Activated CD4-positive, alpha-beta T cell treated with anti-CD3 and anti-CD28 coated beads, Interleukin-2, amount 10 ng/mL, durations not matched to agents 7 days and 5 days (primary cell): ENCODE data around the gene TRIM10. TPM values are rescaled to one million over a fixed set of nuclear protein-coding genes. Genes with fewer than 3 reads are reported as not detected.
"Not testable (repeated sequence)": the region's sequence is repeated elsewhere in the genome, so short reads cannot be mapped to it uniquely, and the experiment has no call there.

ENCODE experiments used
- CTCF ChIA-PET: fragments of 350-600 bp; sonication (Branson Sonifier 250); formaldehyde crosslinking; loops from one replicate; lab custom pipeline; 2021; ENCODE audit warnings: antibody characterized with exemption; lab: Charles Lee
- POLR2A ChIA-PET: fragments of 350-600 bp; sonication (Branson Sonifier 250); formaldehyde crosslinking; loops from one replicate; lab custom pipeline; 2021; ENCODE audit warnings: antibody characterized with exemption; lab: Charles Lee
- DNase-seq: peaks from one replicate; pipeline ENCODE4 v3.0.0-alpha.2; 2020
- H3K27ac Mint-ChIP-seq: one replicate; pipeline ENCODE4 v1.8.0; 2021; ENCODE audit warnings: mild to moderate bottlenecking, moderate library complexity, mixed read lengths
- H3K27me3 Mint-ChIP-seq: one replicate; pipeline ENCODE4 v1.8.0; 2021; ENCODE audit warnings: mixed read lengths
- H3K36me3 Mint-ChIP-seq: one replicate; pipeline ENCODE4 v1.8.0; 2021; ENCODE audit warnings: low read depth, mixed read lengths
- H3K4me1 Mint-ChIP-seq: one replicate; pipeline ENCODE4 v1.8.0; 2021; ENCODE audit warnings: mixed read lengths
- H3K4me3 Mint-ChIP-seq: one replicate; pipeline ENCODE4 v1.8.0; 2021; ENCODE audit warnings: mild to moderate bottlenecking, moderate library complexity, mixed read lengths
- H3K9me3 Mint-ChIP-seq: one replicate; pipeline ENCODE4 v1.8.0; 2021; ENCODE audit warnings: mixed read lengths
- total RNA-seq, 2 experiments: library from RNA; stranded (reverse); gene quantifications; one replicate each; pipeline ENCODE4 v1.2.3, GENCODE V29; 2021

TRIM10 gene
- total RNA-seq, 2 experiments from 2014 or later: not detected

GRCh38 chr6:30129265-30130178, 31.5 kb downstream of the TRIM10 start:
- Mint-ChIP-seq H3K27ac (no peak overlapping the region), H3K4me3 (no peak overlapping the region), H3K36me3 (no peaks in the 10 kb centered on the region), H3K4me1 (peaks cover 13% of the 10 kb centered on the region), H3K9me3 (no peaks in the 10 kb centered on the region), H3K27me3 (peaks cover 75% of the 10 kb centered on the region)
- ChIA-PET CTCF (interaction anchor here (0.8 to 4.4 kb wide), 4 partner anchors 16 to 28 kb away, joined by 3 to 56 read pairs (median 4); no protein-coding TSS in a partner anchor), POLR2A (no interaction called here)
- DNase-seq: no peak

DNA sequence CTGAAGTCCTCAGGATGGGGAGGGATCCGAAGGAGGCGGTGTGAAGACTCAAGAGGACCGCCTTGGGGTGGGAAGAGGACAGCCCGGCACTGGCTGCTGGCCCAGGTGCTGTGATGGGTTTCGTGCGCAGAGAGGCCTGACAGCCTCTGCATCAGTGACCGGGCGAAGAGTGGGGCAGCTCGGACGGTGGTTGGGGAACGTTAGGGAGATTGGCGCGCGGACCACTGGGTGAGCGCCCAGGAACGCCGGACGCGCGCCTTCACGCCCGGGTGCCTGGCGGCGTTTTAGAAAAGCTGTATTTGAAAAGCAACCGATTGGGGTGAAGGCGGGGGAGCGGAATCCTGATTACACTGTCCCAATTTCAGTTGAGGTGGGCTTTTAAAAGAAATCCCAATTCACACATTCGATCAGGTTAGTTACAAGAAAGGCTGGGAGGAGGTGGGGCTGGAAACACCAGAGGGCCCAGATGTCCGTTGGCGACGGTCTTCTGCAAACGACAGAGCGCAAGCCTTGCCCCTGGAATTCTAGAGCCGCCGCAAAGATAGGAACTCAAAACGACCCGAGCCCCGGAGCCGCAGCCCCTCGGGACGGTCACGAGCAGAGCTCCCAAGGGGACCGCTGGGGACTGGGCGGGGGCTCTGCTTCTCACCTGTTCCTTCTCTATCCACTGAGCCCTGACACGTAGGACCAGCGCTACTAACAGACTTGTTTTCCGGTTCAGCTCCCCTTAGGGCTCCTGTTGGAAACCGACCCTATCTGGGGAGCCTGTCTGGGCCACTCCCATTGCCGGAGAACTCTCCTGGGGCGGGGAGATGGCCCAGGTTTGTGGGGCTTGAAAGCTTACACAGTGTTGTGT, 33.5 kb downstream of the TRIM10 start:
- H3K4me3 Mint-ChIP-seq: no peak overlapping the region
- H3K27me3 Mint-ChIP-seq: peaks cover 70% of the 10 kb centered on the region
- no peak overlapping the region for H3K27ac Mint-ChIP-seq
- POLR2A ChIA-PET: no interaction called here
- no peaks in the 10 kb centered on the region for H3K36me3 Mint-ChIP-seq
- H3K4me1 Mint-ChIP-seq: peaks cover 13% of the 10 kb centered on the region
- CTCF ChIA-PET: interaction anchor here (0.6 to 3.5 kb wide), 3 partner anchors 24 to 321 kb away, joined by 3 to 16 read pairs (median 3); no protein-coding TSS in a partner anchor
- H3K9me3 Mint-ChIP-seq: no peaks in the 10 kb centered on the region
- DNase-seq: no peak

- Mint-ChIP-seq H3K9me3 (no peaks in the 10 kb centered on the region), H3K27me3 (peaks cover 51% of the 10 kb centered on the region), H3K27ac (no peak overlapping the region), H3K36me3 (no peaks in the 10 kb centered on the region), H3K4me1 (no peaks in the 10 kb centered on the region), H3K4me3 (no peak overlapping the region)
- ChIA-PET POLR2A (no interaction called here), CTCF (interaction anchor here (1.3 to 2.1 kb wide), 3 partner anchors 8 to 30 kb away, joined by 3 to 6 read pairs (median 4); no protein-coding TSS in a partner anchor)
- no peak for DNase-seq
Measured at GRCh38 chr6:30122515-30122914, 38.5 kb downstream of the TRIM10 start.

DNA sequence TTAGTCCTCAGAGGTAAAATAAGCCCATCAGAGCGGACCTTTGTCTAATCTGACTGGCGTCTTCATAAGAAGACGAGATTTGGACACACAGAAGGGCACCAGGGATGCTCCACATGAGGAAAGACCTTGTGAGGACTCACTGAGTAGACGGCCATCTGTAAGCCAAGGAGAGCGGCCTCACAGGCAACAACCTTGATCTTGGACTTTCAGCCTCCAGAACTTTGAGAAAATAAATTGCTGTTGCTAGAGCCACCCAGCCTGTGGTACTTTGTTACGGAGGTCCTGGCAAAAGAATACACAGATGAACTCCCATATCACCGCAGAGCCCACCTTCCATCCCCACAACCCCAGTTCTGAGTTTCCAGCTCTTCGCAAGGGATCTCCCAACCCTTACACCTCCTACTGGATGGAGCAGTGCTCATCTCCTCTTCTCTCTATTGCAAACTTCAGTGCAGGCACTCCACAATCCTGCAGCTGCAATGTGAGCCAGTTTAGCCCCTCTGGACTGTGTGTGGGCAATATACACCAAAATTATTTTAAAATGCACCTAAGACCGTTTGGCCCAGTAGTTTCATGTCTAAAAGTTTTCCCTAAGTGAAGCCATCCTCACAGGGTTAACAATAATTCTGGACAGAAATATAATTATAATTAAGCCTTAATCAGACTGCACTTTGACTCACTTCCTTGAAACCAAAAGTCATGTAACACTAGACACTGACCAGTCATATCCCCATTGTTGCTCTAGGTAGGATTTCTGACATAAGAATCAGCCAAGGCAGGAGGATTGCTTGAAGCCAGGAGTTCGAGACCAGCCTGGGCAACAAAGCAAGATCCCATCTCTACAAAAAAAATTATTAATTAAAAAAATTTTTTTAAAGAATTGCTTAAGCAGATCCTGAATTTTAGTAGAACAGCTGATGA, 39.3 kb downstream of the TRIM10 start:
- no peak for DNase-seq
- Mint-ChIP-seq H3K27me3 (peaks cover 42% of the 10 kb centered on the region), H3K4me1 (no peaks in the 10 kb centered on the region), H3K27ac (no peak overlapping the region), H3K4me3 (no peak overlapping the region), H3K9me3 (no peaks in the 10 kb centered on the region), H3K36me3 (no peaks in the 10 kb centered on the region)
- ChIA-PET CTCF (interaction anchor here (1.3 to 2.1 kb wide), 3 partner anchors 9 to 31 kb away, joined by 3 to 6 read pairs (median 4); no protein-coding TSS in a partner anchor), POLR2A (no interaction called here)

- POLR2A ChIA-PET, H3K4me1 Mint-ChIP-seq, DNase-seq, H3K4me3 Mint-ChIP-seq, H3K27ac Mint-ChIP-seq, H3K9me3 Mint-ChIP-seq, H3K36me3 Mint-ChIP-seq: not testable (repeated sequence)
- peaks cover 39% of the 10 kb centered on the region for H3K27me3 Mint-ChIP-seq
- CTCF ChIA-PET: interaction anchor here (1.3 kb wide), 1 partner anchor 12 kb away, joined by 3 read pairs; no protein-coding TSS in a partner anchor
Measured at GRCh38 chr6:30118691-30119090, 42.3 kb downstream of the TRIM10 start.

- peaks cover 49% of the 10 kb centered on the region for H3K27me3 Mint-ChIP-seq
- no peak for DNase-seq
- H3K4me1 Mint-ChIP-seq: peaks cover 4% of the 10 kb centered on the region
- CTCF ChIA-PET: interaction anchor here (1.1 kb wide), 1 partner anchor 14 kb away, joined by 3 read pairs; no protein-coding TSS in a partner anchor
- no peak overlapping the region for H3K4me3 Mint-ChIP-seq
- POLR2A ChIA-PET: no interaction called here
- H3K9me3 Mint-ChIP-seq: no peaks in the 10 kb centered on the region
- no peaks in the 10 kb centered on the region for H3K36me3 Mint-ChIP-seq
- no peak overlapping the region for H3K27ac Mint-ChIP-seq
Measured at GRCh38 chr6:30116724-30117123, 44.3 kb downstream of the TRIM10 start.

GRCh38 chr6:30113841-30114240, 47.2 kb downstream of the TRIM10 start:
- ChIA-PET CTCF (interaction anchor here (1.9 to 2.3 kb wide), 2 partner anchors 11 to 17 kb away, joined by 4 to 10 read pairs; no protein-coding TSS in a partner anchor), POLR2A (no interaction called here)
- Mint-ChIP-seq H3K4me3 (no peak overlapping the region), H3K27me3 (peaks cover 54% of the 10 kb centered on the region), H3K36me3 (no peaks in the 10 kb centered on the region), H3K9me3 (no peaks in the 10 kb centered on the region), H3K27ac (no peak overlapping the region), H3K4me1 (peaks cover 4% of the 10 kb centered on the region)
- DNase-seq: no peak

DNA sequence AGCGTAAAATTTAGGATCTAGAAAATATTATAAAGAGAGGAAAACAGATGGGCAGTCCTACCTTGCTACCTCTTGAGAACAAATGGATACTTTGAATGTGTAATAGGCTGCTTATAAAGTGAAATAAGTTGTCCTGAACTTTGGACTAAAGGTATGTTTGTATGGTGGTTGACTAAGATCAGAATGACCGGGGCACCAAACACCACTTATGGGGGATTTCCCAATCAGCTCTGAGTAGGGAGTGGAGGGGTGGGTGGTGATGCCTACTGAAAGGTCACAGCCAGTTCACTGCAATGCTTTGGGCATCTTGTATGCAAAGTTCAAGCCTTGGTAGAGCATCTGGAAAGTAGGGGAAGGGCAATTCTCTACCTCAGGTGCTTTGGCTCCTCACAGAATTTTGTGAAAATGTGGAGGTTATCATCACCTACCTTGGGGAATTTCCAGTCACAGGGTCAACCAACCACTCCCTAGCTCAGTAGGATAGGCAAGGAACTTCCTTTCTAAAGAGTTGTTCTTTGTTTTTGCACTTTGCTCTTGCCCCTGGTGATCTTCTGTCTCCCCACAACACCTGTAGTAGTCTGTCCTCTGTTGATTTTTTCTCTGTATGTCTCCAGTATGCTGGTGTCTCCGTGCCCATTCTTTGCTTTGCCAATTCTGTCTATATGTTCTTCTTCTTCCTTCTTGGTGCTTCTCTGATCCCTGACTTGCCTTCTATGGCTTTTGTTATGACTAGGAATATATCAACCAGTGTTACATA, 47.8 kb downstream of the TRIM10 start, which contains the start of gene TRIM31:
Gene TRIM31 (minus strand): TSS at position 88 of the 757 bp plus-strand sequence. CDS start 285 bp downstream, outside the sequence.
- ChIA-PET POLR2A (no interaction called here), CTCF (interaction anchor here (1.6 to 2.3 kb wide), 2 partner anchors 10 to 18 kb away, joined by 8 to 10 read pairs; no protein-coding TSS in a partner anchor)
- peaks cover 54% of the 10 kb centered on the region for H3K27me3 Mint-ChIP-seq
- DNase-seq: no peak
- H3K9me3 Mint-ChIP-seq: no peaks in the 10 kb centered on the region
- no peaks in the 10 kb centered on the region for H3K36me3 Mint-ChIP-seq
- peaks cover 4% of the 10 kb centered on the region for H3K4me1 Mint-ChIP-seq
- H3K4me3 Mint-ChIP-seq: no peak within 1 kb of the TSS
- H3K27ac Mint-ChIP-seq: no peak within 1 kb of the TSS

DNA sequence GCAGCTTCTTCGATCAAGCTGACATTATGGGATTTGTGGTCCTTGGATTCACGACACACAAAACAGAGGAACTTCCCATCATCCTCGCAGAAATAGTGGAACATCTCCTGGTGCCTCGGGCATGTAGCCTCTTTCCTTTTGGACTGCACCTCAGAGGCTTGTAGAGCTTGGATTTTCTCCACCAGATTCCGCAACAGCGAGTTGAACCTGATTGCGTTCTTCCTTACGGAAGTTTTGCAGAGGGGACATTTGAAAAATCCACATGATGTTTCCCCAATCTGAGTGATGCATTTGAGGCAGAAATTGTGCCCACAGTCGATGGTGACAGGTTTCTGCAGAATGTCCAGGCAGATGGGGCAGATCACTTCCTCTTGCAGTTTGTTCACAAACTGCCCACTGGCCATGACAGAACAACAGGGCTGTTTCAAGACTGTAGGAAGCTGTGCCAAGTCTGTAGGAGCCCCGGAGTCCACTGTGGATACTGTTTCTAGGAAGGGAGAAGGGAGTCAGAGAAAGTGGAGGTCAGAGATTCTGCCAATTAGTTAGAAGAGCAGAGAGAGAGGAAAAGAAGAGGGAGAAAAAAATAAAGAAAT, 48.5 kb downstream of the TRIM10 start:
- POLR2A ChIA-PET: no interaction called here
- CTCF ChIA-PET: interaction anchor here (1.6 to 2.3 kb wide), 2 partner anchors 9 to 18 kb away, joined by 8 to 10 read pairs; no protein-coding TSS in a partner anchor
- H3K36me3 Mint-ChIP-seq: no peaks in the 10 kb centered on the region
- no peak for DNase-seq
- H3K27me3 Mint-ChIP-seq: peaks cover 57% of the 10 kb centered on the region
- peaks cover 6% of the 10 kb centered on the region for H3K4me1 Mint-ChIP-seq
- H3K4me3 Mint-ChIP-seq: no peak overlapping the region
- no peak overlapping the region for H3K27ac Mint-ChIP-seq
- no peaks in the 10 kb centered on the region for H3K9me3 Mint-ChIP-seq

DNA sequence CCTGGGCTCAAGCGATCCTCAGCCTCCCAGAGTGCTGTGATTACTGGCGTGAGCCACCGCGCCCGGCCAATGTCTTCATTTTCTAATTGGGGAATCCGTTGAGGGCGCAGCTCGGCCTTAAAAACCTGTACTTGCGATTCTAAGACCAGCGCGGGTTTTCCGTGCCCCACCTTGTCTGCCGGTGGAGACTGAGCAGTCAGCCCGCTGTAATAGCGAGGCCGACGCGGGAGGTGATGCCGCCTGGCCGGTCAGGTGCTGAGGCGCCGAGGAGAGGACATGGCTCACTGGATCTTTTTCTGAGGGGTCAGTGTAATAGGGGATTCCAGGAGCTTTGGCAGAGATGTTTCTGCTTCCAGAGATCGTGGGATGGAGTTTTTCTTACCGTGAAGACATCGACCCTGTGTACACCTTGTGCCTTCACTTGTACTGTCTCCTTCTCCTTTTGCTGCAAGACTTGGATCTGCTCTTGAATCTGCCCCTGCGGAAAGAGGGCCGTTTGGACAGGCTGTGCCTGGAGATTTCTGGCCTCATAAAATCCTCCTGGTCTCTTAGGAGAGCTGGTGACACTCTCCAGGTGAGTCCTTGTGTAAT, 49.6 kb downstream of the TRIM10 start:
- POLR2A ChIA-PET: no interaction called here
- Mint-ChIP-seq H3K9me3 (no peaks in the 10 kb centered on the region), H3K4me3 (no peak overlapping the region), H3K27ac (no peak overlapping the region), H3K36me3 (no peaks in the 10 kb centered on the region), H3K4me1 (peaks cover 6% of the 10 kb centered on the region), H3K27me3 (peaks cover 63% of the 10 kb centered on the region)
- DNase-seq: no peak
- CTCF ChIA-PET: interaction anchor here (1.2 to 2.3 kb wide), 4 partner anchors 8 to 20 kb away, joined by 5 to 10 read pairs (median 6); no protein-coding TSS in a partner anchor
